GM18511 (cell line): ENCODE results near the gene COX10.
"Not testable (repeated sequence)": the region's sequence is repeated elsewhere in the genome, so short reads cannot be mapped to it uniquely, and the experiment has no call there.

Experiments used
- ATAC-seq: cut with Tn5 transposase; IDR thresholded peaks from one replicate; pipeline ENCODE4 v1.9.1; 2021; ENCODE audit warnings: mild to moderate bottlenecking, moderate library complexity; ENCODE audit not compliant: unreplicated experiment

COX10 gene

GRCh38 chr17:14201988-14202380 lies 132.7 kb downstream of the COX10 start:
- no peak for ATAC-seq

- no peak for ATAC-seq
Observed at GRCh38 chr17:14202388-14203166, 133.3 kb downstream of the COX10 start.

GRCh38 chr17:14203388-14203787 lies 134.1 kb downstream of the COX10 start:
- ATAC-seq: no peak

GRCh38 chr17:14204084-14204483 lies 134.8 kb downstream of the COX10 start:
- ATAC-seq: no peak

GRCh38 chr17:14204546-14204945 lies 135.2 kb downstream of the COX10 start:
- no peak for ATAC-seq

- ATAC-seq: no peak
Observed at GRCh38 chr17:14205380-14205779, 136.1 kb downstream of the COX10 start.

GRCh38 chr17:14205992-14206461 lies 136.7 kb downstream of the COX10 start:
- ATAC-seq: no peak

- no peak for ATAC-seq
Observed at GRCh38 chr17:14206891-14207290, 137.6 kb downstream of the COX10 start.

GRCh38 chr17:14207791-14208190 lies 138.5 kb downstream of the COX10 start:
- no peak for ATAC-seq

- no peak for ATAC-seq
Observed at GRCh38 chr17:14209215-14209614, 139.9 kb downstream of the COX10 start.

GRCh38 chr17:14211246-14211645 lies 141.9 kb downstream of the COX10 start:
- no peak for ATAC-seq

- no peak for ATAC-seq
Observed at GRCh38 chr17:14211801-14212200, 142.5 kb downstream of the COX10 start.

- ATAC-seq: no peak
Observed at GRCh38 chr17:14212401-14212800, 143.1 kb downstream of the COX10 start.

- no peak for ATAC-seq
Observed at GRCh38 chr17:14214271-14214670, 145.0 kb downstream of the COX10 start.

GRCh38 chr17:14222611-14223010 lies 153.3 kb downstream of the COX10 start:
- ATAC-seq: no peak

GRCh38 chr17:14225254-14225980 lies 156.1 kb downstream of the COX10 start:
- no peak for ATAC-seq

- ATAC-seq: no peak
Observed at GRCh38 chr17:14227052-14227451, 157.7 kb downstream of the COX10 start.

GRCh38 chr17:14228903-14229302 lies 159.6 kb downstream of the COX10 start:
- no peak for ATAC-seq

GRCh38 chr17:14231187-14231586 lies 161.9 kb downstream of the COX10 start:
- ATAC-seq: not testable (repeated sequence)

GRCh38 chr17:14235047-14235446 lies 165.7 kb downstream of the COX10 start:
- ATAC-seq: not testable (repeated sequence)

GRCh38 chr17:14236032-14236431 lies 166.7 kb downstream of the COX10 start:
- ATAC-seq: not testable (repeated sequence)

- ATAC-seq: not testable (repeated sequence)
Observed at GRCh38 chr17:14236762-14237161, 167.5 kb downstream of the COX10 start, which contains the start of gene CDRT15. TSS of gene CDRT15 (minus strand) at chr17:14236862. CDS start at chr17:14236833, 29 bp downstream.
